Liver (tissue), 9 donors: Measurements from ENCODE around the gene ZNF503. TPM values are rescaled to one million over a fixed set of nuclear protein-coding genes. Genes with fewer than 3 reads are reported as not detected.

Experiments
- DNase-seq: peaks from one replicate; pipeline ENCODE4 v3.0.0-alpha.2; 2017; ENCODE audit warnings: low spot score
- H3K27ac ChIP-seq, 2 donors: one replicate each; pipeline ENCODE4 v1.7.0; 2013; ENCODE audit warnings: inconsistent platforms in 2 of 2, low read length in 2 of 2, control low read depth in 1 of 2, low read depth in 1 of 2, mild to moderate bottlenecking in 1 of 2
- H3K27me3 ChIP-seq, 4 donors: one replicate each; pipeline versions ENCODE4 v1.6.1 to v1.7.0; 2013; ENCODE audit warnings: low read length in 3 of 4, inconsistent platforms in 1 of 4, mild to moderate bottlenecking in 1 of 4, moderate library complexity in 1 of 4; ENCODE audit not compliant: control insufficient read depth in 4 of 4, insufficient read depth in 4 of 4
- H3K36me3 ChIP-seq, 4 donors: one replicate each; pipeline versions ENCODE4 v1.6.1 to v1.7.0; 2013; ENCODE audit warnings: low read length in 3 of 4, mild to moderate bottlenecking in 3 of 4, low read depth in 1 of 4, moderate library complexity in 1 of 4; ENCODE audit not compliant: control insufficient read depth in 4 of 4, insufficient read depth in 3 of 4
- H3K4me1 ChIP-seq, 4 donors: one replicate each; pipeline versions ENCODE4 v1.6.1 to v1.7.0; 2013; ENCODE audit warnings: low read length in 3 of 4, mild to moderate bottlenecking in 3 of 4, moderate library complexity in 1 of 4; ENCODE audit not compliant: control insufficient read depth in 4 of 4, insufficient read depth in 4 of 4
- H3K4me3 ChIP-seq, 3 donors: one replicate each; pipeline versions ENCODE4 v1.6.1 to v1.7.0; 2013; ENCODE audit warnings: low read length in 3 of 3, control low read depth in 1 of 3, low read depth in 1 of 3, mild to moderate bottlenecking in 1 of 3
- H3K9ac ChIP-seq, 2 donors: one replicate each; pipeline ENCODE4 v1.7.0; 2013; ENCODE audit warnings: low read length in 2 of 2, mild to moderate bottlenecking in 2 of 2, moderate library complexity in 2 of 2, control low read depth in 1 of 2, low read depth in 1 of 2
- H3K9me3 ChIP-seq, 4 donors: one replicate each; pipeline versions ENCODE4 v1.6.1 to v1.7.0; 2013; ENCODE audit warnings: low read length in 3 of 4; ENCODE audit not compliant: control insufficient read depth in 4 of 4
- CTCF ChIP-seq: fragments of 150-350 bp; IDR thresholded peaks from 2 replicates; pipeline ENCODE4 v1.5.1; 2017; ENCODE audit warnings: improper control_type of control experiment, low read depth, low read length; ENCODE audit not compliant: missing input control
- EGR1 ChIP-seq, 2 donors: IDR thresholded peaks; 2 replicates each; pipeline ENCODE4 v1.6.1; 2016 to 2018; ENCODE audit warnings: antibody characterized with exemption in 2 of 2, low read depth in 2 of 2
- FOXA1 ChIP-seq: IDR thresholded peaks from 2 replicates; pipeline ENCODE4 v1.6.1; 2016; ENCODE audit warnings: antibody characterized with exemption
- FOXA2 ChIP-seq: IDR thresholded peaks from 2 replicates; pipeline ENCODE4 v1.6.1; 2016; ENCODE audit warnings: antibody characterized with exemption
- GABPA ChIP-seq, 2 donors: IDR thresholded peaks in 1 of 2; conservative IDR thresholded peaks in 1 of 2; 2 replicates each; pipeline ENCODE4 v1.6.1; 2016; ENCODE audit warnings: antibody characterized with exemption in 2 of 2, mild to moderate bottlenecking in 1 of 2, moderate library complexity in 1 of 2
- HNF4A ChIP-seq, 2 donors: conservative IDR thresholded peaks; 2 replicates each; pipeline ENCODE4 v1.6.1; 2016; ENCODE audit warnings: antibody characterized with exemption in 2 of 2, mild to moderate bottlenecking in 2 of 2
- HNF4G ChIP-seq: IDR thresholded peaks from 2 replicates; pipeline ENCODE4 v1.6.1; 2016; ENCODE audit warnings: antibody characterized with exemption
- JUND ChIP-seq, 2 donors: IDR thresholded peaks; 2 replicates each; pipeline ENCODE4 v1.6.1; 2016; ENCODE audit warnings: antibody characterized with exemption in 2 of 2
- NR2F2 ChIP-seq: IDR thresholded peaks from 2 replicates; pipeline ENCODE4 v1.6.1; 2016; ENCODE audit warnings: antibody characterized with exemption
- RAD21 ChIP-seq, 2 donors: IDR thresholded peaks; 2 replicates each; pipeline ENCODE4 v1.6.1; 2016; ENCODE audit warnings: antibody characterized with exemption in 2 of 2, mild to moderate bottlenecking in 2 of 2
- RXRA ChIP-seq, 2 donors: IDR thresholded peaks; 2 replicates each; pipeline ENCODE4 v1.6.1; 2017 to 2018; ENCODE audit warnings: antibody characterized with exemption in 2 of 2, mild to moderate bottlenecking in 1 of 2
- SP1 ChIP-seq: IDR thresholded peaks from 2 replicates; pipeline ENCODE4 v1.6.1; 2018; ENCODE audit warnings: antibody characterized with exemption, mild to moderate bottlenecking
- TAF1 ChIP-seq: conservative IDR thresholded peaks from 2 replicates; pipeline ENCODE4 v1.6.1; 2016; ENCODE audit warnings: antibody characterized with exemption, mild to moderate bottlenecking
- YY1 ChIP-seq: IDR thresholded peaks from 2 replicates; pipeline ENCODE4 v1.6.1; 2016; ENCODE audit warnings: antibody characterized with exemption, mild to moderate bottlenecking
- polyA plus RNA-seq, 2 donors: library from polyadenylated mRNA; stranded (reverse) in 1 of 2; unstranded in 1 of 2; fragments of 200-250 nt in 1 of 2; fragments of >200 nt in 1 of 2; fragmentation: Nextera tagmentation in 1 of 2; extraction: Ambion mirVana in 1 of 2; gene quantifications; one replicate each; pipeline versions ENCODE4 v1.2.1 to v1.2.3, GENCODE V29; 2013 to 2015
- total RNA-seq, 2 donors: library from RNA; depleted of rRNA; stranded (reverse); fragments of >200 nt; gene quantifications; one replicate each; pipeline ENCODE4 v1.2.3, GENCODE V29; 2014
- TF ChIP-seq, protein P1 (sequence below): IDR thresholded peaks from 2 replicates; pipeline ENCODE4 v1.6.1; 2016; ENCODE audit warnings: antibody characterized with exemption, mild to moderate bottlenecking
- TF ChIP-seq, protein P2 (sequence below): IDR thresholded peaks from 2 replicates; pipeline ENCODE4 v1.6.1; 2016; ENCODE audit warnings: antibody characterized with exemption
- TF ChIP-seq, protein P3 (sequence below): IDR thresholded peaks from 2 replicates; pipeline ENCODE4 v1.6.1; 2016; ENCODE audit warnings: antibody characterized with exemption
- TF ChIP-seq, protein P4 (sequence below): IDR thresholded peaks from 2 replicates; pipeline ENCODE4 v1.6.1; 2016; ENCODE audit warnings: antibody characterized with exemption
- donor health status: healthy.
- donor health status: healthy.
- donor health status: healthy.
- donor health status: healthy.
- donor health status: healthy.

ZNF503 gene
- total and polyA plus RNA-seq, 4 donors = 1.6 to 5.2 (median 2.0) TPM

GRCh38 chr10:75441682-75442081, 40.1 kb upstream of the ZNF503 start:
- Histone ChIP-seq H3K27me3 (no peaks in the 10 kb centered on the region), H3K36me3 (peaks cover 0 to 5% (median 2%) of the 10 kb centered on the region in 4 donors), H3K9ac (no peak overlapping the region), H3K27ac (peak overlapping the region in 1 of 2 donors; percentile 37), H3K9me3 (peaks cover 0 to 2% (median under 1%) of the 10 kb centered on the region in 4 donors), H3K4me1 (peaks cover 10 to 53% (median 43%) of the 10 kb centered on the region in 4 donors), H3K4me3 (no peak overlapping the region)
- TF ChIP-seq JUND (IDR thresholded peaks at IDR 0.05) (peak in 1 of 2 donors; percentile 56), FOXA2 (peak; percentile 70), YY1 (peak; percentile 42), HNF4G (peak; percentile 73), FOXA1 (peak; percentile 39), GABPA (IDR thresholded peaks at IDR 0.05 in 1 of 2, conservative IDR thresholded peaks at IDR 0.05 in 1 of 2) (no peak), TAF1 (no peak), NR2F2 (no peak), EGR1 (IDR thresholded peaks at IDR 0.05; ENCODE audit: low read depth in 2 of 2) (no peak), SP1 (peak; percentile 87), CTCF (no peak), RAD21 (IDR thresholded peaks at IDR 0.05) (peak; percentile 36 to 54), RXRA (IDR thresholded peaks at IDR 0.05) (peak; percentile 81 to 82), HNF4A (conservative IDR thresholded peaks at IDR 0.05) (peak; percentile 95)
- TF ChIP-seq, protein P1, sequence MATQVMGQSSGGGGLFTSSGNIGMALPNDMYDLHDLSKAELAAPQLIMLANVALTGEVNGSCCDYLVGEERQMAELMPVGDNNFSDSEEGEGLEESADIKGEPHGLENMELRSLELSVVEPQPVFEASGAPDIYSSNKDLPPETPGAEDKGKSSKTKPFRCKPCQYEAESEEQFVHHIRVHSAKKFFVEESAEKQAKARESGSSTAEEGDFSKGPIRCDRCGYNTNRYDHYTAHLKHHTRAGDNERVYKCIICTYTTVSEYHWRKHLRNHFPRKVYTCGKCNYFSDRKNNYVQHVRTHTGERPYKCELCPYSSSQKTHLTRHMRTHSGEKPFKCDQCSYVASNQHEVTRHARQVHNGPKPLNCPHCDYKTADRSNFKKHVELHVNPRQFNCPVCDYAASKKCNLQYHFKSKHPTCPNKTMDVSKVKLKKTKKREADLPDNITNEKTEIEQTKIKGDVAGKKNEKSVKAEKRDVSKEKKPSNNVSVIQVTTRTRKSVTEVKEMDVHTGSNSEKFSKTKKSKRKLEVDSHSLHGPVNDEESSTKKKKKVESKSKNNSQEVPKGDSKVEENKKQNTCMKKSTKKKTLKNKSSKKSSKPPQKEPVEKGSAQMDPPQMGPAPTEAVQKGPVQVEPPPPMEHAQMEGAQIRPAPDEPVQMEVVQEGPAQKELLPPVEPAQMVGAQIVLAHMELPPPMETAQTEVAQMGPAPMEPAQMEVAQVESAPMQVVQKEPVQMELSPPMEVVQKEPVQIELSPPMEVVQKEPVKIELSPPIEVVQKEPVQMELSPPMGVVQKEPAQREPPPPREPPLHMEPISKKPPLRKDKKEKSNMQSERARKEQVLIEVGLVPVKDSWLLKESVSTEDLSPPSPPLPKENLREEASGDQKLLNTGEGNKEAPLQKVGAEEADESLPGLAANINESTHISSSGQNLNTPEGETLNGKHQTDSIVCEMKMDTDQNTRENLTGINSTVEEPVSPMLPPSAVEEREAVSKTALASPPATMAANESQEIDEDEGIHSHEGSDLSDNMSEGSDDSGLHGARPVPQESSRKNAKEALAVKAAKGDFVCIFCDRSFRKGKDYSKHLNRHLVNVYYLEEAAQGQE = no peak
- TF ChIP-seq, protein P2, sequence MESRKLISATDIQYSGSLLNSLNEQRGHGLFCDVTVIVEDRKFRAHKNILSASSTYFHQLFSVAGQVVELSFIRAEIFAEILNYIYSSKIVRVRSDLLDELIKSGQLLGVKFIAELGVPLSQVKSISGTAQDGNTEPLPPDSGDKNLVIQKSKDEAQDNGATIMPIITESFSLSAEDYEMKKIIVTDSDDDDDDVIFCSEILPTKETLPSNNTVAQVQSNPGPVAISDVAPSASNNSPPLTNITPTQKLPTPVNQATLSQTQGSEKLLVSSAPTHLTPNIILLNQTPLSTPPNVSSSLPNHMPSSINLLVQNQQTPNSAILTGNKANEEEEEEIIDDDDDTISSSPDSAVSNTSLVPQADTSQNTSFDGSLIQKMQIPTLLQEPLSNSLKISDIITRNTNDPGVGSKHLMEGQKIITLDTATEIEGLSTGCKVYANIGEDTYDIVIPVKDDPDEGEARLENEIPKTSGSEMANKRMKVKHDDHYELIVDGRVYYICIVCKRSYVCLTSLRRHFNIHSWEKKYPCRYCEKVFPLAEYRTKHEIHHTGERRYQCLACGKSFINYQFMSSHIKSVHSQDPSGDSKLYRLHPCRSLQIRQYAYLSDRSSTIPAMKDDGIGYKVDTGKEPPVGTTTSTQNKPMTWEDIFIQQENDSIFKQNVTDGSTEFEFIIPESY = peak; percentile 47
- TF ChIP-seq, protein P3, sequence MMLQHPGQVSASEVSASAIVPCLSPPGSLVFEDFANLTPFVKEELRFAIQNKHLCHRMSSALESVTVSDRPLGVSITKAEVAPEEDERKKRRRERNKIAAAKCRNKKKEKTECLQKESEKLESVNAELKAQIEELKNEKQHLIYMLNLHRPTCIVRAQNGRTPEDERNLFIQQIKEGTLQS = no peak
- TF ChIP-seq, protein P4, sequence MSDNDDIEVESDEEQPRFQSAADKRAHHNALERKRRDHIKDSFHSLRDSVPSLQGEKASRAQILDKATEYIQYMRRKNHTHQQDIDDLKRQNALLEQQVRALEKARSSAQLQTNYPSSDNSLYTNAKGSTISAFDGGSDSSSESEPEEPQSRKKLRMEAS = peak; percentile 84
- DNase-seq = no peak
